ENCODE data around the gene SPRED2.

The SPRED2 gene

DNA sequence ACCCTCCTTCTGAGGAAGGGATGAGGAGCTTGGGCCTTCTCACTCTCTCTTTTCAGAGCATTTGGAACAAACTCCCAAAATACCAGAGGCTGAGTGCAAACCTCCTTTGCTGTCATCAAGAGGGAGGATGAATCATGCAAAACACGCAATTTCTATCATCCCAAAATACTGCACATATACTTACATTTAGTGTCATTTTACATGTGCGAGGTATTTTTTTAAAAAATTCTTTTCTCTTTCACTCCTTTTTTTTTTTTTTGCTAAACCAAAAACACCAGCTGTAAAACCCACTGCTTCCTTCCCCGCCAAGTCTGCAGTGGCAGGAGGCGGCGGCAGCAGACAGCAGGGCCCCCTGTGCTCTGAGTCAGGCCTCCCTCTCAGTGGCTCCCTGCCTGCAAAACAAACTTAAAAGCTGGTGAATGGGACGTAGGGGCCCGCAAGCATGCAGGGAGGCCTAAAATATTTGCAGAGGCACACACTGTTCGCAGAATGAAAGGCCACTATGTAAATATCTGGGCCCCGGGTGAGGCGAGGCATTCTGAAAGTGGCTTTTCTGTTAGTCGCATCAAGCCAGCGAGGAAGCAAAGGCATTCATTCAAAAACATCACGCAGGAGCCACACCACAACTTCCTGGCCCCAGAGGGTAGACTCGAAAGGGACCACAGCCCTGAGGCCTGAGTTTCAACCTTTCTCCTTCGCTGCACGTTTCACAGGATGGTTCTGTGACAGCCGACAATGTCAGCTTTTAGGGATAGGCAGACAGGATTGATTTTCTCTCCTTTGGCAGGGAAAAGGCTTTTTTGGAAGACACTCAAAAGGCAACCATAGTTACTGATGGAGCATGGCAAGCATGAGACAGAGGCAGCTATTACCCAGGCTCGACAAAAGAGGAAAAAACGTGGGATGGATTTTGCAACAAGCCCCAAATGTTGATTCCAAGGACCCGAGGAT, 131.4 kb downstream of the SPRED2 start:
- peak in 1 of 2 experiments; percentile 26 for DNase-seq

DNA sequence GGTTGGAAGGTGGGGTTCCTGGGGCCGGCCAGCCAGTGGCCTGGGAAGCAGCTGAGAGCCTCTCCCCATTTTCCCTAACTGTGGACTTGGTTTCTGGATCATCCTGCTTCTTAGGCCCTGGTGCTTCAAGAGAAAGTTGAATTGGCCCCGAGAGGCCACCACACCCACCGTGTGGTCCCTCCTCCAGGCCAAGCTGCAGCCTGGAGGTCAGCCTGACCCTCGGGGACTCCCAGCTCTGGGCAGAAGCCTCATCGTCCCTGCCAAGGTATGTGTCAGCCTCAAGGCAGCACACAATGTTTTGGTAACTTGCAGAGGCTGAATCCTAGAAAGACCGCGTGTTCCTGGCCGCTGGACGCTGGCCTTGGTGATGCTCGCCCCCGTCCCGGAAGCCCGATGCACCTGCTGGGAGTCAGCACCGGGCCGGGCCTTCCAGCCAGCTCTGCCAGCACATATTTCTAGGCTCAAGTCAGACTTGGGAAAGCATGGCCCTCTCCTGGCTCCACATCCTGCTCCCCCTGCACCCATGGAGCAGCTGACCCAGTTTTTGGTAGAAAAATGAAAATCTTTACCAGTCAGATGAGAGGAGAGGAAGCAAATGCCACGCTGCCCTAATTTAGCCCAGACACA, 132.2 kb downstream of the SPRED2 start:
- no peak for DNase-seq

DNA sequence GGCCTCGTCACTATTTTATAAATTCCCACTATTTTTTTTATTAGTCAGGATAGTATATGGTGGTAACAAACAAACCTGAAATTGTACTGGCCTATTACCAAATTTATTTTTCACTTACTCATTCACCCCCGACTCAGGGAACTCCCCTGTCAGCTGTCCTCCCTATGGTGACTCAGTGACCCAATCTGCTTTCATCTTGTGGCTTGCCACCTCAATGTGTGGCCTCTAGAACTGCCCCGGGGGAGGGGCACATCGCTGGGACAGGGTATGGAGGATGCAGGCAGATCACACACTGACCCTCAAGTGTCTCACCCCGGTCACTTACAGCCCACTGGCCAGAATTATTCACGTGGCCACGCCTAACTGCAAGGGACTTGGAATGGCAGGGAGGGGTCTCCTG, 133.2 kb downstream of the SPRED2 start:
- DNase-seq, result no peak

DNA sequence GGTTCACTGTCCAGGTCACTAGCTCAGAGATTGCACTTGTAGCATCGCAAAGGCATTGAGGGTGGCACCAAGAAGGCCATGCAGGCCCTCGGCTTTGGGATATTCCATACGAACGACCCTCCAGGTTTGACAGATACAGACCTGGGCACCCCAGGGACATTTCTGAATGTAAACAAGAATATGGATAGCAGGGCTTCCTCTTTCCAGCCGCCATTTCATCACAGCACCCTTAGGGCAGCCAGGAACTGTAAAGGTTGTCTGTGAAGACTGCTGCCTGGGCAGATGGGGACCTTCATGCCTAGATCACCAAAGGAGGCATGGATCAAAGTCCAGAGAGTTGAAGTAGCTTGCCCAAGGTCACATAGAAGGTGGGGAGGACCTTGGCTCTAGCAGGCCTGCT, 134.3 kb downstream of the SPRED2 start:
- DNase-seq, result no peak

DNA sequence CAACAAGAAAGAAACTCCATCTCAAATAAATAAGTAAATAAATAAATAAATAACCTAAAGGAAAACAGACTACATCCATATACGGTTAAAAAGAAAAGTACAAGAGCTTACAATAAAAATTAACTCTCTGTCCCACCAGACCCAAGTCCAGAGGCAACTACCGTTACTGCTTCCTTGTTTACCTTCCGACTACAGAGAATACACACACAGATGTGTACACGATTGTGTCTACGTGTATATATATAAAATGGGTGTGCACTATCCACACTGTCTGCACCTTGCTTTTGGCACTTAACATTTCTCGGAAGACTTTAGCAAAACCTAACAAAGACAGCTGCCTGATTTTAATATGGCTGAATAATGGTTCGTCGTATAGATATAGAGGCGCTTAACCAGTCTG, 134.9 kb downstream of the SPRED2 start:
- no peak for DNase-seq

DNA sequence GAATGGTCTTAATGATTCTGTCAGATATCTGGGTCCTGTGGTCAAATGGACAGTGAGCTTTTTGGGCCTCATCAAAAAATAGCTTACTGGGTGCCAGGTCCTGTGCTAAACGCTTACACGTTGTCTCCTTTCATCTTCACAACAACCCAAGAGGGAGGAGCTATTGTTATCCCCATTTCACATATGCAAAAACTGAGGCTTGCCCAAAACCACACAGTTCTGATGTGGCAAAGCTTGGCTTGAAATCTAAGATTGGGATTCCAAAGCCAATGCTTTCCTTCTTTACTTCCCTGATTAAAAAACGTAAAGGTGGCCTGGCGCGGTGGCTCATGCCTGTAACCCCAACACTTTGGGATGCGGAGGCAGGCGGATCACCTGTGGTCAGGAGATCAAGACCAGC, 135.4 kb downstream of the SPRED2 start:
- DNase-seq, result no peak

DNA sequence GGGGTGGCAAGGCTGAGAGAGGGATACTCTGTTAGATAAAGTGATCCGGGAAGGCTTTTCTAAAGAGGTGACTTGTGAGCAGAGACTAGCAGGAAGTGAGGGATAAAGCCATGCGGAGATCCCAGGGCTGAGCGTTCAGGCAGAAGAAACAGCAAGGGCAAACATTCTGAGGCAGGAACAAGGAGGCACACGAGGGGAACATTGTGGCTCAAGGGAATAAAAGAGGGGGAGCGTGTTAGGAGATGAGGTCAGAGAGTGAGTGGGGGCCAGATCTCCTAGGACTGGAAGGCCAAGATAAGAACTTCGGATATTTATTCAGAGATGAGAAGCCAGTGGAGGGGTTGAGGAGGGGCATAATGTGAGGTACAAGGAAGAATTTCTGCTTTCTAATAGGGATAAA, 137.7 kb downstream of the SPRED2 start:
- no peak for DNase-seq

DNA sequence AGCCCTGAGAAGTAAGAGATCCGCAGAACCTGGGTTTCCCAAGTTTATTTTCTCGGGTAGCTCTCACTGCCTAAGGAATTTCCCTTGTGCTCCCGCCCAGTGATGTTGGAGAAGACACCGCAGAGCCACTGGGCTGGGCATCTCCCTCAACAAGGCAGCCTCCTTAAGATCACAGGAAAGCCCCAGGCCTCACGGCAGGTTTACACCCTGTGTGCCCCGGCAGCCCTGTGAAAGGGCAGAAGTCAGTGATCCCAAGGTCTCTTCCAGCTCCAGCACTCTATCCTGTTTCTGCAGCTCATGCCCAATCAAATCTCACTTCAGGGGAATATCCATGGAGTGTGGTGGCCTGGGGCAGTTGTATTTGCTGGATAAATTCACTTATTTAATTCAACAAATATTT, 138.3 kb downstream of the SPRED2 start:
- DNase-seq, result no peak

DNA sequence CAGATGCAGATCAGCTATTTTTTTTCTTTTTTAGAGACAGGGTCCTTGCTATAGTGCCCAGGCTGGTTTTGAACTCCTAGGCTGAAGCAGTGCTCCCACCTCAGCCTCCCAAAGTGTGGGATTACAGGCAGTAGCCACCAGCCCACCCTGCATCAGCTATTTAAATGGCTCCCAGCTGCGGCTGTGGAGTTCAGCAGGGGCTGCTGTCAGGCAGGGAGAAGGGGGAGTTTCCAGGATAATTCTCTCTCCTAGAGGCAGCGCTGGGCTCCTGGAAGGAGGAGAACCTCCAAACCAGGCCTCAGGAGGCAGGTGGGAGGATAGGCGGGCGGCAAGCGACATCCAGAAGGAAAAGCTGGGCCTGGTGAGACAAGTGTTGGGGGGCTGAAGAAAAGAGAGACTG, 139.0 kb downstream of the SPRED2 start:
- no peak for DNase-seq

DNA sequence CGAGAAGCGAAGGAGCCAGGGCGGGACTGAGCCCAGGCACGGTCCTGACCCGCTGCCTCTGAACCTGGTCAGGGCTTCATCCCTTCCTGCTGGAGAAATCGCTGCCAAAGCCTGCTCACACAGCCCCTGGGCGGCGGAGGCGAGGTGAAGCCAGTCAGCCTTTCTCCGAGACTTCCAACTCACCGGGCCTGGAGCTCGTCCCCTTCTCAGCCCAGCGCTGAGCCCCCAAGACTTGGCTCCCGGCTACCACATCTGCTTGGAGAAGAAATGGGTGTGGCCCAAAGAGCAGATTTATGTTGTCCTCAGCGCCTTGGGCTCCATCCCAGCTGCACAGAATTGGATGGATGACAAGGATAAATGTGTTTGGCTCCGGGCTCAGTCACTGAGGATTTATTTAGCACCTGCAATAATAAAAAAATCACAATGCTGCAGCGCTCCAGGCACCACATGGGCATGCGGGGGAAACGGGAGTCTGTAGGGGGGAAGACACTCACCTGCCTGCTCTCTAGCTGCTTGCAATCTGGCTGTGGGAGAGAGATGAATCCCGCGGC, 139.9 kb downstream of the SPRED2 start:
- DNase-seq, result no peak

DNA sequence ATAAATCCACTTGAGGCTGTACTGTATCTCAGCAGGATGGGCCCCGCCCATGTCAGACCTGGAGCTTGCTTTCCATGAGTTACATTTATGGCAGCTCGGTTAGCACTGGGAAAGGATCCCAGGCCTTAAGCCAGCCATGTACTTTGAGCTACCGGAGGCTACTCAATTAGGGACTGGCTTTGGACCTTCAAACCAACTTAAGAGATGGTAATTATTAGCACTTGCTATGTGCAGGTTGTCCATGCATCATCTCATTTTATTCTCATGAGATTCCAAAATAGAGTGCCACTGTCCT, 140.3 kb downstream of the SPRED2 start:
- DNase-seq, result no peak

DNA sequence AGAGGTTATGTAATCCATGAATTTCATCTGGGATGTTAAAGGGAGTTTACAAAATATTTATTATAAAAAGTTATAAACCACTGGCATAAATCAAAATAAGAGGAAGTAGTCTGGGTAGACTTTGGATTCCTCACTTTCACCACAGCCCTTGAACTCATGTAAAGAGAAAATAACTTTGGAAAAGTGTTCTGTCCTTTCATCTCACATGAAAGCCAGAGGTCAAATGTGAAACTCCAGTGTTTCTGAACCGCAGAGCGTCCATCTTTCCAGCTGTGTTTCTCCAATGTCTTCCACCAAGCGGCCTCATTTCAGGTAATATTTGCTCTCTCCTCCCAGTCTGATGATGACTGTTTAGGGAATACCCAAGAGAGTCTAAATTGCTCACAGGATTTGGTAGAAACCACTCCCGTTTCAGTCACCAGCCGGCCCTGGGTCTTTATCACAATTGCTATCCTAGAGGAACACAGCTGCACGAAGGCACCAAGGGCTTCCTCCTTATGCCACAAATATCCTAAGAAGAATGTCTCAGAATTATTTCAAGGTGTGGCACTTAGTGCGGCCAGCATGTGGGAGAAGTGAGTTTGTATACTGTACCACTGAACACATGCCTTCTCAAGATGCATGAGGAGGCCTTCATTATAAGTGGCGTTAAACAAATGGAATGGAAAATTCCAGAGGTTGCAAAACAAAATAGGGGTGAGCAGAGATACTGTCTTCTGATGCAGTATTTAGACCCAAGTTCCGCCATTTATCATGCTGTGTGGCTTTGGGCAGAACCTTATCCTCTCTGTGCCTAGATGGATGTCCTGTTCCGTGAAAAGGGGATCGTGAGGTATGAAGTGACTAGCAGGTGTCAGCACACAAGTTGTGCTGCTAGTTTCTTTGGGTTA, 140.9 kb downstream of the SPRED2 start:
- no peak for DNase-seq

DNA sequence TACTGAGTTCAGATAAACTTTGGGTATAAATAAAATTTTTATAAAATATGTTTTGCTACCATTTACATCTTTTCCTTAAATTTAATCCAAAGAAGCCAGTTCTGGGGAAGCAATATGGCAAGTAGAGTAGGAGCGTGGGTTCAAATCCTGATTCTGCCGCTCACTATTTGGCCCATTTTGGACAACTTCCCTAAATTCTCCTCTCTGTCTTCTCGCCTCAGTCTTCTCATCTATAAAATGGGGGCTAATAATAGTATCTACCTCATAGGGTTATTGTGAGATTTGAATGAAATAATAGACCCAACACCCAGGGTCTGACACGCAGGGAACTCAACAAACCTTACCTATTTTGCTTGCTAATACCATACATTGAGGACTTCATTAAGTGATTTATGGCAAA, 145.0 kb downstream of the SPRED2 start:
- no peak for DNase-seq

DNA sequence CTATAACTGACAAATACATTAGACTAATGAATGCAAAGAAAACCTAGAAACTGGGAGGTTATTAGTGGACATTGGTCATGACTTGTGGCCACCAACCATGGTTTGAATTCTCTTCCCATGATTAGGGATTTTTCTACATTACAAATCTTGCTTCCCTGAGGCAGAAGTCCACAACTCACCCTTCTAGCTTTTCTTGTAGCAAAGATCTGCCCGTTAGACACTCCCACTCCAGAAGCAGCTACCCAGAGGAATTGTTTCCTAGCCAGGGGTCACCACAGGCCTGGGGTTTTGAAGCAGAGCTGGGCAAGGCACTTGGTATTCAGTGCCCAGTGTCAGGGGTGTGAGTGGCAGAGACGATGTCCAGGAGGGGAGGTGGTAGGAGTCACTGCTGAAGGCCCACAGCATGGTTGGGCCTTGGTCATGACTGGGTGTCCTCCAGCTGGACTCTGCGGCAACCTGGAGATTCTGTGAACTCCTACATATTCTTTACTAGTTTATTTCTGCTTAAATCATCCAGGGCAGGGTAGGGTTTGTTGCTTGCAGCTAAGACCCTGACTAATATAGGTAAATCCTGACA, 149.8 kb downstream of the SPRED2 start:
- DNase-seq, result no peak

DNA sequence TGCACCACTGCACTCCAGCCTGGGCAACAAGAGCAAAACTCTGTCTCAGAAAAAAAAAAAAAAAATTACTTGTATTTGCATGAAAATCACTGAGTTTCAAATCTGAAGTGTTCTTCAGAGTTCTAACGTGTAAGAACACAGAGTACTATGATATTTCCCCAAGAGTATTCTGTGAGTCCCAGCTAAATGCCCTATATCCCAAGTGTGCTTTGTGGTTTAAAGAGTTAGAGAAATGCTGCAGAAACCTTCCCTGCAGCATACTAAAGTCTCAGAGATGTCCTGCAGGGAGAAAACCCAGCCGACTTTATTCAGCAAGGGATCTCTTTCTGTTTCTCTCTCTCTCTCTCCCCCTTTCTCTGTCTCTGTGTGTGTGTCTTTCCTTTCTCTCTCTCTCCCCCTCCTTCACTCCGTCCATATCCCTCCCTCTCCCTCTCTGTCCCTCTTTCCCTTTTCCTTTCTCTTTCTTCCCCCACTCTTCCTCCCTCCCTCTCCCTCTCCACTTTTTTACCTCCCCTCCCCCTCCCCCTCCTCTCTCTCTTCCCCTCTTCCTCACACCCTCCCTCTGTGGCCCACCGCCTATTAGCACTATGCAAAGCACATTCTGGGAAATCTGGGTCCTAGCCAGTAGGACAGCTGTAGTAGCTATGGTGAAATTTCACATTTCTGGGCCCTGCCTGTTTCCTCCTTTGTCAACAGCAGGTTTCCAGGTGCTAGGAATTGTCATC, 150.6 kb downstream of the SPRED2 start:
- no peak for DNase-seq

DNA sequence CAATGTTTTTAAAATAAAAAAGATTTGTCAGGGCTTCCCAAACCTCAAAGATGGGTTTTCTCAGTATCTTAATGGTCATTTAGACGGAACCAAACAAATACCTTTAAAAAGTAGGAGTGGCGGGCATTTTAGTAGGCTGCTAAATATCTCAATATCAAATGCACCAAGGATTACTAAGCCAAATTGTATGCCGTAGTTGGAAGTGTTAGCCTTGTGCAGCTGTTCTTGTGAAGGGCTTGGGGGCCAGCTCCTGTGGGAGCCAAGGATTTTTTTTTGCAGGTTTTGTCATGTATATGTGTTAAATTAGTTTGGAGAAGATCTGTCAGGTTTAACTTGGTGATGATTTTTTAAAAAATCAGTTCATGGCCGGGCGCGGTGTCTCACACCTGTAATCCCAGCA, 152.6 kb downstream of the SPRED2 start:
- no peak for DNase-seq

DNA sequence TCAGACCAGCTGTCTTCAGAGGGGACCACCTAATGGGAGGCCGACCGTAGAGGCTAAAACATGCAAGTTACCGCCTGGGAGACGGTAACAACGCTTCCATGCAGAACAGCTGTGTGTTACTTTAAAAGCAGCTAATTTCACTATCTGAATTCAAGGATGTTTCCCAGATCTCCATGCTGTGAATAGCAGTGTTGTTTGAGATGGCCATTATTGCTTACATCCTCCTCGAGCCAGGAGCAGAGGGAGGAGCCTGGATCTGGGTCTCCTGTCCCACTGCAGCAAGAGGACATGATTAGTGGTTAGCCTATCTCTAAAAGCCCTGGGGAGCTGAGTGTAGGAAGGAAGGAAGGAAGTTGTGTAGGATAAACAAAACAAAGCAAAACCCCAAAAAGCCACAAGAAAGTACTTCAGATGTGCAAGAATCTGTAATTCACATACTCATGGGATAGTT, 153.8 kb downstream of the SPRED2 start:
- DNase-seq, result no peak

DNA sequence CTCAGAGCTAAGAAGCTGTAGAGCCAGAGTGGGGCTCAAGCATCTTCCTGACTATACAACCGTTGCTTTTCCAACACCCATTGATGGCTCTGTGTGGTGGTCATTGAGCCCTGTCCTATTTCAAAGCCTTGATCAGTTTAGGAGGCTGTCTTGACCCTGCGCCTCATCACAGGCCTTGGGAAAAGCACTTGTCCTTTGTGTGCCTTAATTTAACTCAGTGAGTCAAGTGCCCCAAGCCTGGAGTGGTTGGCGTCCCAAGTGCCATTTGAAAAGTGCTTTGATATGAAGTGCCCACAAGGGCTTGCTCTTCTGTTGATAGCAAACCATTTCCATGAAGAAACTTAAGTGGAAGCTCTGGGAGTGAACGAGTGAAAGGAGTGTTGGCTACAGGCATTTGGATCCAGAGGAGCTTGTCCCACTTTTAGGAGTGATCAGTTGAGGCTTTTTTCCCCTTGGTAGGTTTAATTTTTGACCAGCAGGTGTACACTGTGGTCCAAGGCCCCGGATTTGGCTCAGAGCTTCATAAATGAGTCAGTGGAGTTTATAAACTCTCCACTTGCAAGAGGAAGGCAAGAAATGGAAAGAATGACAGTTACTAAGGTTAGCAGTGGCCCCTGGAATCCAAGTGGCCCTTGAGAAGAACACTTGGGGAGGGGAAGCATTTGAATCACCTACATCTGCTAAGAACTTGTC, 154.5 kb downstream of the SPRED2 start:
- DNase-seq, result no peak

DNA sequence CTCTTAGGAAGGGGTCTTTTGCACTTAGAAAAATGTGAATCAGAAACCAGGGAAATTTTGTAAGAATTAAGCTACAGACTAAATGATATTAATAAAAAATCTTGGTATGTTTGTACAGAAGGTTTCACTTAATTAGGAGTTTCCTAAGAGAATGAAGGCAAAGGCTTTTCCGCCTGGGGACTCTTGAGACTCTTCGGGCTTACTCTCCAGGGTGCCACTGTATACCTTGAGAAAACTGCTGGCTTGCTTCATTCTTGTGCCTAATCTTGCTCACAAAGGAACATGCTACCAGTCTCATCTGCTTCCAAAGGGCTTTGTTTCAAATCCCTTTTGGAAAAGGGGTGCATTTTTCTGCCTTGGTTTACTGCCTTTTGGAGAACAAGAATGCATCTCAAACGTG, 155.3 kb downstream of the SPRED2 start:
- DNase-seq, result no peak

DNA sequence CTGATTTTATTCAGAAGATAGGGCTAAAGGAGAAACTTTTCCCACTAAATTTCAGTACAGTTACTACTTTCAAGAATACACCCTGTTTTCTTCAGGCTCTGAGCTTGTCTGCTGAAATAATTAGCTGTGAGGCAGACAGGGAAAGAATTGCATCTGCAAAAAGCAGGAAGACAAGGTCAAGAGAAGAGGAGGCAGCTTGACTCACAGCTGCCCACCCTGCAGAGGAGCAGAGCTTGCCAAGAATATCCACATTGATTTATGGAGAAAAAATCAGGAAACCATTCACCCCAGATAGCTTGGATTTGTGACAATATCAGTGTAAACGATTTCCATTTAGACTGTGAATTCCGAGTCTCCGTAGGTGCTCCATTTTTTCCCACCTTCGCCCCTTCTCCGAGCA, 155.8 kb downstream of the SPRED2 start:
- DNase-seq, result no peak

DNA sequence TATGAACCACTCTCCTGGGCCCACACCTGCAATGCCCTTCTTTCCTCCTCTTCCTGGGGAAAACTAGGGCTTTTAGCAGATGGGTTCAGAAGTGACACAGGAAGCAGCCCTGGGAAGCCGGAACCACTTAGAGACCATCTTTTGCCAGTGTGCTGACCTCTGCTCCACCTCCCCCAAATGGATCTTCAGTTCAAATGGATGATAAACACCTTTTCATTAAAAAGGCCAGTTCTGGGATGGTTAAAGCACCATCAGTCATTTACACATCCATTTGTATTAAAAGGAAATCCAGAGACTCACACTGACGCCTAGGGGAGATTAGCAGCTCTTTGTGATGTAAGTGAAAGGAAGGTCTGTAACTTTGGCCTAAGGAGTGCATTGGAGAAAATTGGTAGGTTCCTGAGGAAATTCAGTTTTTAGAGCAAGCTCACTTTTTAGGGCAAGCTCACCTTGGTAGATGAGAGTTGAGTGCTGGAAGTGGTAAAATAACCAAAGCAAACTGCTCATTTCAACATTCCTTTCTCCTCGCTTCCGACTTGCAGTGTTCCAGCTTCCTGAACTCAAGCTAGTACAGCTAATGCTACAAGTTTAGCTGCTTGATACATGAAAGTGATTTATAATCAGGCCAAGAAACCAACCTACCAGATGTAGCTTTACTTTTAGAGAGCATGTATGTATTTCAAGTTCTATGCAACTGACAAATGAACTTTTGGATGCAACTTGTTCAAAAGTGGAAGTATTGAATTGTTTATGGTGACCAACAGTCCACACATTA, 157.1 kb downstream of the SPRED2 start:
- DNase-seq, result no peak

Data from cerebellar nuclear complex (tissue), 1 donor.